Adrenal gland (tissue), 12 donors: ENCODE data around the gene RXRB. TPM values are rescaled to one million over a fixed set of nuclear protein-coding genes. Genes with fewer than 3 reads are reported as not detected.

Source experiments
- DNase-seq, 7 donors: peaks; one replicate each; pipeline ENCODE4 v3.0.0-alpha.2; 2019 to 2020
- H3K27ac ChIP-seq, 5 donors: fragments of 200-600 bp; sonication (generic) in 4 of 5; 1 replicate in 3 of 5; 2 replicates in 2 of 5; pipeline versions ENCODE4 v1.5.1 to v1.8.0; 2016 to 2020; ENCODE audit warnings: mild to moderate bottlenecking in 1 of 5
- H3K27me3 ChIP-seq: fragments of 200-600 bp; 2 replicates; pipeline ENCODE4 v1.8.0; 2021
- H3K36me3 ChIP-seq, 2 donors: fragments of 200-600 bp; replicated peaks in 1 of 2; 1 replicate in 1 of 2; 2 replicates in 1 of 2; pipeline versions ENCODE4 v1.5.1 to v1.8.0; 2018 to 2022
- H3K4me1 ChIP-seq, 2 donors: fragments of 200-600 bp; replicated peaks in 1 of 2; 1 replicate in 1 of 2; 2 replicates in 1 of 2; pipeline versions ENCODE4 v1.5.1 to v1.8.0; 2018 to 2021
- H3K4me3 ChIP-seq, 4 donors: fragments of 200-600 bp; sonication (generic) in 3 of 4; one replicate each; pipeline ENCODE4 v1.5.1; 2016 to 2018
- H3K9me3 ChIP-seq, 3 donors: fragments of 200-600 bp; sonication (generic) in 1 of 3; replicated peaks in 1 of 3; 1 replicate in 2 of 3; 2 replicates in 1 of 3; pipeline versions ENCODE4 v1.5.1 to v1.8.0; 2016 to 2021
- POLR2A ChIP-seq, 2 donors: fragments of 450-650 bp; IDR thresholded peaks; one replicate each; pipeline ENCODE4 v1.6.1; 2017; ENCODE audit warnings: antibody characterized with exemption in 2 of 2, mild to moderate bottlenecking in 2 of 2, moderate library complexity in 1 of 2
- WGBS, 4 donors: extraction: QIAGEN DNeasy Blood & Tissue Kit in 2 of 4; methylation state at CpG; one replicate each; pipeline versions ENCODE4 v1.1.5 to v1.1.7; 2013 to 2017; 5-methylcytosine and 5-hydroxymethylcytosine counted together
- intact Hi-C, 2 donors: fragments of 100-400 bp; cut with DNase I; formaldehyde crosslinking; loops; one replicate each; pipeline versions ENCODE4 v1.14.1 to v1.15.0; 2022 to 2023
- polyA plus RNA-seq, 3 donors: library from polyadenylated mRNA; stranded (reverse); fragments of 200-250 nt in 2 of 3; fragments of 350-450 nt in 1 of 3; fragmentation: Illumina TruSeq in 1 of 3; extraction: RNeasy Lipid Tissue Mini Kit (QIAGEN cat#74804) in 1 of 3; gene quantifications; one replicate each; pipeline ENCODE4 v1.2.3, GENCODE V29; 2013 to 2014
- total RNA-seq, 9 donors: library from RNA; depleted of rRNA in 4 of 9; stranded (reverse); fragments of >200 nt in 4 of 9; fragments of 120-200 nt in 1 of 9; fragmentation: NEBNext Ultra II Directional in 1 of 9; extraction: Animal tissue kit (Norgen Biotek cat#: 25700) in 1 of 9; gene quantifications; one replicate each; pipeline versions ENCODE4 v1.1.0 to v1.2.4, GENCODE V29; 2013 to 2023
- TF ChIP-seq, protein P1 (sequence below), 6 experiments: fragments of 450-650 bp in 4 of 6; fragments of 200-600 bp in 2 of 6; sonication (generic) in 1 of 6; IDR thresholded peaks; 1 replicate in 5 of 6; 2 replicates in 1 of 6; pipeline versions ENCODE4 v1.5.1 to v1.8.0; 2016 to 2021; ENCODE audit warnings: antibody characterized with exemption in 6 of 6, mild to moderate bottlenecking in 2 of 6, moderate library complexity in 1 of 6
- donor health status: healthy with polysubstance abuse.
- donor health status: Bipolar disorder and iron deficiency.
- donor health status: DM: yes; HTN: yes; CAD: no.
- donor health status: DM: no; HTN: no; CAD: no.
- donor health status: DM: no; HTN: no; CAD: no.
- donor health status: DM: yes; HTN: yes; CAD: no.

The RXRB gene
- total and polyA plus RNA-seq, 12 donors, result 15.8 to 75.9 (median 33.2) TPM

DNA sequence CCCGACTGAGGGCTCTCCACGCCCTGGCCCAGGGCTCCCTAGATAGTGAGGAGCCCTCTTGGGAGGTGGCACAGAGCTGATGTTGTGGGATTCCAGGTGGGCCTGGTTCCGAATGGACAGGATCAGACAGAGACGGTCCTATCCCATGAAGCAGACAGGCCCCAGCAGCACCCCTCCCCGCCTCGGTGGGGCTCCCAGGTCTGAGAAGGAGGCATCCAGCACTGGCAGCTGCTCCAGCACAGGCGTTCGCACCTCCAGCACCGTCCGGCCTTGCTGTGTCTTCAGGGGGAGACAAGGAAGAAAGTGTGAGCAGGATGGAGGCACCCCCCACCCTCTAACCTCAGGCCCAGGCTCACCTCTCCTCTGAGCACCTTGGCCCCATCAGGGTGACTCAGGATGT is 36.9 kb downstream of the RXRB start:
- peak in 1 of 7 donors; percentile 15 for DNase-seq
- no peak overlapping the region for H3K4me3 ChIP-seq
- H3K9me3 ChIP-seq, result no peaks in the 10 kb centered on the region
- H3K36me3 ChIP-seq, result no peaks in the 10 kb centered on the region
- H3K4me1 ChIP-seq, result peaks cover 0 to 5% of the 10 kb centered on the region in 2 donors
- WGBS, 4 donors, result 65 to 91% (median 85%) methylated on average over 2 to 10 of the region's 10 CpGs
- no peak for TF ChIP-seq POLR2A (IDR thresholded peaks at IDR 0.05)
- TF ChIP-seq, protein P1, sequence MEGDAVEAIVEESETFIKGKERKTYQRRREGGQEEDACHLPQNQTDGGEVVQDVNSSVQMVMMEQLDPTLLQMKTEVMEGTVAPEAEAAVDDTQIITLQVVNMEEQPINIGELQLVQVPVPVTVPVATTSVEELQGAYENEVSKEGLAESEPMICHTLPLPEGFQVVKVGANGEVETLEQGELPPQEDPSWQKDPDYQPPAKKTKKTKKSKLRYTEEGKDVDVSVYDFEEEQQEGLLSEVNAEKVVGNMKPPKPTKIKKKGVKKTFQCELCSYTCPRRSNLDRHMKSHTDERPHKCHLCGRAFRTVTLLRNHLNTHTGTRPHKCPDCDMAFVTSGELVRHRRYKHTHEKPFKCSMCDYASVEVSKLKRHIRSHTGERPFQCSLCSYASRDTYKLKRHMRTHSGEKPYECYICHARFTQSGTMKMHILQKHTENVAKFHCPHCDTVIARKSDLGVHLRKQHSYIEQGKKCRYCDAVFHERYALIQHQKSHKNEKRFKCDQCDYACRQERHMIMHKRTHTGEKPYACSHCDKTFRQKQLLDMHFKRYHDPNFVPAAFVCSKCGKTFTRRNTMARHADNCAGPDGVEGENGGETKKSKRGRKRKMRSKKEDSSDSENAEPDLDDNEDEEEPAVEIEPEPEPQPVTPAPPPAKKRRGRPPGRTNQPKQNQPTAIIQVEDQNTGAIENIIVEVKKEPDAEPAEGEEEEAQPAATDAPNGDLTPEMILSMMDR (IDR thresholded peaks at IDR 0.05), result no peak
- intact Hi-C loops, result loop anchor here (5.0 kb wide), 2 partner anchors 34 to 84 kb away; no protein-coding TSS in a partner anchor
- H3K27ac ChIP-seq, result no peak overlapping the region
- H3K27me3 ChIP-seq, result no peaks in the 10 kb centered on the region

DNA sequence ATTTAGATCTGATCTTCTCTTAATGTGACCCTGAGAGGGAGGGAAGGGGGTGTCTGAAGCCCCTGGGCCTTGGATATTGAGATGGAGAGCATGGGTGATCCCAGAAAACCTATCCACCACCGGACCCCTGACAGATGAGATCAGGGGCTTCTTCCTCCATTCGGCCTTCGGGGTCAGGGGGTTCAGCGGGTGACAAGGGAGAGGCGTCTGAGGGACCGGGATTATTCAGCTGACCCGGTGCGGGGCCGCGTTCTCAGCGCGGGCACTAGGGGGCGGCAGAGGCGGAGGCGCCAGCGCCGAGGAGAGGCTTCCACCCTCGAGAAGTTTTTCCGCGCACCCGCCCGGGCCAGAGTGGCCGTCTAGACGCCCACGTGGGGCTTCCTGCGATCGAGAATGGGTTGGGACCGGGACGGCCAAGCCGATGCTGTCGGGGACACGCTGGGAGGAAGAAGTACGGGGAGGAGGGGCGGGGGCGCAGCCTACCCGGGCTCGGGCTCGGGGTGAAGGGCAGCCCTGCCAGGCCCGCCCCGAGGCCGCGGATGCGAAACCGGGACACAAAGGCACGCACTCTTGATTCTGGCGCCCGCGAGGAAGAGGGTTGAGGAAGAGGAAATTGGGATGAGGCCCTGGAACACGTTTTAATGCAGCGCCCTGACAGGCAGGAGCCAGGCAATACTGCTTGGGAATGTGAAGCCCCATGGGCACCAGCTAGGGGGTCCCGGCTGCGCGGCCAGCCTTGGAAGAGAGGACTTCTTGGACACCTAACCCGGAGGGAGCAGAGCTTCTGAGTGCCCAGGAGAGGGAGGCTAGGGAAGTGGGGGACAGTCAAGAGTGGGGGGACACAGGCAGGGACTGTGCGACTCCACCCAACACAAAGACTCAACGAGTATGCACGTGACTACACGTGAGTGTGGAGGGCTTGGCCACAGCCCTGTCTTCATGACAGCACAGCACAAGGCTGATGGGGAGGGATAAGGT is 38.8 kb downstream of the RXRB start:
- Histone ChIP-seq H3K9me3 (no peaks in the 10 kb centered on the region), H3K27me3 (no peaks in the 10 kb centered on the region), H3K4me1 (peaks cover 0 to 5% of the 10 kb centered on the region in 2 donors), H3K4me3 (peak overlapping the region in 3 of 4 donors; percentile 3 to 45 (median 39)), H3K36me3 (no peaks in the 10 kb centered on the region), H3K27ac (no peak overlapping the region)
- 6 to 21% (median 15%) methylated on average over 19 to 58 of the region's 58 CpGs for WGBS, 4 donors
- TF ChIP-seq, protein P1 (IDR thresholded peaks at IDR 0.05), result peak; percentile 75 to 96 (median 88)
- no peak for TF ChIP-seq POLR2A (IDR thresholded peaks at IDR 0.05)
- DNase-seq, result peak; percentile 69 to 86 (median 78)
- intact Hi-C loops, result loop anchor here (5.0 kb wide), 2 partner anchors 36 to 86 kb away; no protein-coding TSS in a partner anchor

DNA sequence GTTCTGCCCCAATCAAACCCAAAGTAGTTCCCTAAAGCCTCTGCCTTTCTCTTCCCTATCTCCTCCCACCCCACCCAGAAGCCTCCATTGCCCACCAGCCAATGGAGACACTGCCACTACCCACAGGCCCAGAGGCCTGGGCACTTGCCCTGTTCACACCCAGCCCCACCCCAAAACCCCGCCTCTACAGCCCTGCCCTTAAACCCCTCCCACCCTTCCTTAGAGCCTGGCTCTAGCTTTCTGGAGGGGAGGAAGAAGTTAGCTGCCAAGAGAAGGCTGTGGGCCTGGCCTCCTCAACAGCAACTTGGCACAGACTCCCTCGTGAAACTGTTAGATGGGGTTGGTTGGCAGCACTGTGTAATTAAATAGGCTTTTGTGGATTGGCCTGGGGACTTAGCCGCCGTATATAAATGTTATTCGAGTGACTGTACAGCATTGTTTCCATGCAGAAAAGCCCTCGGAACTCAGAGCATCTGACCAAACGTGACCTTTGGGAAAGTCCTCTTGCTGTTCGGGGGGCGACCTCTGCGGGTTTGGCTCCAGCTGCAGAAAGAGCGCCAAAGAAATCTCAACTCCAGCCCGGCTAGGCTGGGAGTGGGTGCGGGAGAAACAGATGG is 39.6 kb downstream of the RXRB start:
- Histone ChIP-seq H3K4me1 (peaks cover 0 to 5% of the 10 kb centered on the region in 2 donors), H3K4me3 (no peak overlapping the region), H3K27ac (no peak overlapping the region), H3K36me3 (no peaks in the 10 kb centered on the region), H3K9me3 (no peaks in the 10 kb centered on the region), H3K27me3 (no peaks in the 10 kb centered on the region)
- 35 to 55% (median 48%) methylated on average over 13 of the region's 13 CpGs for WGBS, 4 donors
- intact Hi-C loops, result loop anchor here (5.0 kb wide), 2 partner anchors 36 to 86 kb away; no protein-coding TSS in a partner anchor
- peak in 4 of 7 donors; percentile 13 to 46 (median 22) for DNase-seq
- TF ChIP-seq, protein P1 (IDR thresholded peaks at IDR 0.05), result no peak
- no peak for TF ChIP-seq POLR2A (IDR thresholded peaks at IDR 0.05)

DNA sequence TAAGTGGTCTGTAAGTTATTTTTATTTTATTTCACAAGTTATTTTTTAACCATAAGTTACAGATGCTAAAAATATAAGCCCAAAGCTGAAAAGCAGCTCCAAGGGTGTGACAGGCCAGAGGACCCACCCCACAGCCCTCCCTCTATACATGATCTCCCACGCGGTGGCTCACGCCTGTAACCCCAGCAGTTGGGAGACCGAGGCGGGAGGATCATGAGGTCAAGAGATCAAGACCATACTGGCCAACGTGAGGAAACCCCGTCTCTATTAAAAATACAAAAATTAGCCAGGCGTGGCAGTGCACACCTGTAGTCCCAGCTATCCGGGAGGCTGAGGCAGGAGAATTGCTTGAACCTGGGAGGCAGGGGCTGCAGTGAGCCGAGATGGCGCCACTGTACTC is 40.4 kb downstream of the RXRB start:
- no peak for DNase-seq
- no peak overlapping the region for H3K27ac ChIP-seq
- intact Hi-C loops, result loop anchor here (5.0 kb wide), 2 partner anchors 37 to 87 kb away; no protein-coding TSS in a partner anchor

More for the DNA sequence above, 40.4 kb downstream of the RXRB start:
- 74 to 88% (median 78%) methylated on average over 11 of the region's 11 CpGs for WGBS, 4 donors
- Histone ChIP-seq H3K9me3 (no peaks in the 10 kb centered on the region), H3K27me3 (no peaks in the 10 kb centered on the region), H3K36me3 (no peaks in the 10 kb centered on the region), H3K4me3 (no peak overlapping the region), H3K4me1 (peaks cover 0 to 5% of the 10 kb centered on the region in 2 donors)
- TF ChIP-seq, protein P1 (IDR thresholded peaks at IDR 0.05), result no peak
- TF ChIP-seq POLR2A (IDR thresholded peaks at IDR 0.05), result no peak
